ENCODE measurements around the gene TRIOBP. TPM values are rescaled to one million over a fixed set of nuclear protein-coding genes. Genes with fewer than 3 reads are reported as not detected.

The TRIOBP gene
- total and polyA plus RNA-seq, 2 of the 4 experiments (the other 2 are of a cell fraction): 46.4 to 69.8 TPM

GRCh38 chr22:37665487-37665886, 31.4 kb upstream of the TRIOBP start:
- H3K14ac ChIP-seq (replicated peaks; ENCODE audit: low read depth, low read length): no peak overlapping the region
- DNase-seq (no peak), ATAC-seq (ENCODE audit: low read depth) (no peak)
- no TSS peak for BruUV-seq (replicated peaks)
- dilution Hi-C loops (cut with HindIII; ENCODE audit: low sequenced_read_pairs, unreplicated experiment): no loop called here
- no peak overlapping the region for H3K56ac ChIP-seq (ENCODE audit: extremely low read depth, insufficient read depth, low read length)
- no peak overlapping the region for H2AFZ ChIP-seq (replicated peaks; ENCODE audit: low read length, poor library complexity)
- H3K79me1 ChIP-seq (ENCODE audit: low read depth in 1 of 2, low read length in 2 of 2): peaks cover 36 to 85% of the 10 kb centered on the region in 2 experiments
- peak overlapping the region; percentile 77; the same call in 1 of the 2 replicates for H2AK5ac ChIP-seq (ENCODE audit: low read depth, low read length)
- POLR2A ChIA-PET (ENCODE audit: unreplicated experiment): no interaction called here
- no peak overlapping the region for H2BK120ac ChIP-seq (ENCODE audit: low read depth, low read length)
- peaks cover 17% of the 10 kb centered on the region for H4K20me1 ChIP-seq (ENCODE audit: insufficient read depth, low read length)
- peaks cover 14% of the 10 kb centered on the region for H3K36me3 ChIP-seq (ENCODE audit: control insufficient read depth, insufficient read depth, low read length)
- H3K18ac ChIP-seq (ENCODE audit: low read depth, low read length): no peak overlapping the region
- H3K27ac ChIP-seq (ENCODE audit: insufficient read depth, low read length): no peak overlapping the region
- H3K23ac ChIP-seq (ENCODE audit: low read depth, low read length): no peak overlapping the region
- H3K27me3 ChIP-seq (ENCODE audit: control insufficient read depth, insufficient read depth, low read length): no peaks in the 10 kb centered on the region
- in situ Hi-C loops (cut with MboI; ENCODE audit: low sequenced_read_pairs): no loop called here
- H3K9me1 ChIP-seq (ENCODE audit: insufficient read depth, low read length): 0 out of 2 replicates have a peak, but pooled peaks cover 7% of the 10 kb centered on the region
- H3K4me1 ChIP-seq (ENCODE audit: control insufficient read depth, insufficient read depth, low read length): peaks cover 20% of the 10 kb centered on the region
- no peak overlapping the region for H2BK5ac ChIP-seq (ENCODE audit: low read depth, low read length, poor library complexity, severe bottlenecking)
- intact Hi-C loops (cut with micrococcal nuclease): no loop called here
- H3K4me2 ChIP-seq (ENCODE audit: low read depth, low read length): no peak overlapping the region
- no peak overlapping the region for H2BK20ac ChIP-seq (ENCODE audit: low read depth, low read length)
- no peak overlapping the region for H3K4me3 ChIP-seq (ENCODE audit: insufficient read depth, low read depth, low read length)
- H2AK9ac ChIP-seq (replicated peaks; ENCODE audit: low read depth, low read length, poor library complexity): no peak overlapping the region
- H3K9me3 ChIP-seq (ENCODE audit: control insufficient read depth, insufficient read depth, low read length): no peaks in the 10 kb centered on the region
- no peak overlapping the region for H4K8ac ChIP-seq (ENCODE audit: low read depth in 2 of 2, low read length in 2 of 2)
- H4K91ac ChIP-seq (ENCODE audit: insufficient read depth, low read depth, low read length): no peak overlapping the region
- H2BK15ac ChIP-seq (ENCODE audit: low read depth, low read length): no peak overlapping the region
- WGBS, 2 experiments (ENCODE audit: extremely low coverage in 2 of 2, insufficient read length in 1 of 2): 98% methylated on average over 14 of the region's 24 CpGs; no CpG with 5 or more reads in 1 of the 2 experiments
- TF ChIP-seq RCOR1 (IDR thresholded peaks at IDR 0.05; ENCODE audit: insufficient replicate concordance, low read length) (no peak), CHD1 (IDR thresholded peaks at IDR 0.05; ENCODE audit: low read depth, low read length) (no peak), USF2 (IDR thresholded peaks at IDR 0.05; ENCODE audit: low read depth, low read length) (no peak), ELK1 (IDR thresholded peaks at IDR 0.05; ENCODE audit: borderline replicate concordance, low read depth, low read length) (no peak), CEBPB (IDR thresholded peaks at IDR 0.05; ENCODE audit: low read depth, low read length) (no peak), SMC3 (IDR thresholded peaks at IDR 0.05; ENCODE audit: low read depth, low read length) (no peak), MAZ (IDR thresholded peaks at IDR 0.05; ENCODE audit: borderline replicate concordance, low read depth, low read length) (no peak), MXI1 (IDR thresholded peaks at IDR 0.05; ENCODE audit: borderline replicate concordance, low read depth, low read length) (no peak), CTCF (conservative IDR thresholded peaks at IDR 0.05; ENCODE audit: low read depth, low read length) (no peak), NFE2L2 (IDR thresholded peaks at IDR 0.05; ENCODE audit: low read depth, low read length) (no peak)
- no peak overlapping the region for H4K5ac ChIP-seq (ENCODE audit: low read depth, low read length)
- H3K4ac ChIP-seq (ENCODE audit: low read depth, low read length): no peak overlapping the region
- CTCF ChIA-PET: no interaction called here
- no peak overlapping the region for H3K9ac ChIP-seq (ENCODE audit: low read depth, low read length)

Data from IMR-90 (cell line).